HEK293 (cell line): ENCODE measurements around the gene AIFM3.

Experiments
- CTCF ChIA-PET: fragments of 350-600 bp; formaldehyde crosslinking; extraction: SDS; loops from one replicate; lab custom pipeline; 2021; ENCODE audit warnings: antibody characterized with exemption; lab: Yijun Ruan, JAX
- POLR2A ChIA-PET: fragments of 300-600 bp; formaldehyde crosslinking; extraction: SDS; loops from one replicate; lab custom pipeline; 2020; ENCODE audit warnings: antibody characterized with exemption, inconsistent platforms; lab: Yijun Ruan, JAX
- H3K27ac ChIP-seq: fragments of 200-500 bp; sonication (Bioruptor generic); 2 replicates; pipeline ENCODE4 v1.5.1; 2014; ENCODE audit warnings: low read depth, low read length, control low read depth, inconsistent platforms; ENCODE audit errors: extremely low read depth
- H3K36me3 ChIP-seq, 2 experiments: fragments of 200-500 bp in 1 of 2; sonication (Bioruptor generic) in 1 of 2; 1 replicate in 1 of 2; 2 replicates in 1 of 2; pipeline ENCODE4 v1.5.1; 2014 to 2017; ENCODE audit warnings: inconsistent platforms in 2 of 2, low read length in 2 of 2; ENCODE audit not compliant: control insufficient read depth in 2 of 2, insufficient read depth in 1 of 2
- H3K4me1 ChIP-seq: fragments of 200-500 bp; sonication (Bioruptor generic); 2 replicates; pipeline ENCODE4 v1.5.1; 2014; ENCODE audit warnings: mild to moderate bottlenecking, low read length, inconsistent platforms; ENCODE audit not compliant: control insufficient read depth, insufficient read depth
- H3K4me3 ChIP-seq: 2 replicates; pipeline ENCODE4 v1.5.1; 2011; ENCODE audit warnings: low read depth, mild to moderate bottlenecking, control low read depth, low read length, moderate library complexity
- H3K9me3 ChIP-seq: fragments of 200-500 bp; sonication (Bioruptor generic); 2 replicates; pipeline ENCODE4 v1.5.1; 2014; ENCODE audit warnings: low read depth, low read length, inconsistent platforms; ENCODE audit not compliant: control insufficient read depth, insufficient read depth
- ELK4 ChIP-seq: IDR thresholded peaks from 2 replicates; pipeline ENCODE4 v1.6.1; 2011; ENCODE audit warnings: mild to moderate bottlenecking, low read depth, low read length, borderline replicate concordance
- GLIS2 ChIP-seq: fragments of 450-650 bp; formaldehyde crosslinking; IDR thresholded peaks from 2 replicates; pipeline ENCODE4 v1.5.1; 2016; ENCODE audit warnings: missing biosample characterization, missing genetic modification characterization
- HOXC10 ChIP-seq: sonication (generic); formaldehyde crosslinking; IDR thresholded peaks from 2 replicates; pipeline ENCODE4 v1.8.1; 2023; ENCODE audit warnings: mild to moderate bottlenecking, missing genetic modification reagents
- IKZF3 ChIP-seq: fragments of 450-650 bp; IDR thresholded peaks from 2 replicates; pipeline ENCODE4 v1.5.0; 2018; ENCODE audit warnings: missing biosample characterization, mild to moderate bottlenecking, missing genetic modification characterization, moderate library complexity
- PRDM10 ChIP-seq: fragments of 450-650 bp; formaldehyde crosslinking; IDR thresholded peaks from 2 replicates; pipeline ENCODE4 v1.5.1; 2016; ENCODE audit warnings: missing biosample characterization, missing genetic modification characterization
- SALL2 ChIP-seq: fragments of 450-650 bp; formaldehyde crosslinking; IDR thresholded peaks from 2 replicates; pipeline ENCODE4 v1.5.0; 2017; ENCODE audit warnings: missing biosample characterization, mild to moderate bottlenecking, missing genetic modification characterization, borderline replicate concordance
- ZNF112 ChIP-seq: fragments of 450-650 bp; formaldehyde crosslinking; IDR thresholded peaks from 2 replicates; pipeline ENCODE4 v1.5.0; 2017; ENCODE audit warnings: missing biosample characterization, missing genetic modification characterization
- ZNF280C ChIP-seq: fragments of 450-650 bp; formaldehyde crosslinking; IDR thresholded peaks from 2 replicates; pipeline ENCODE4 v1.5.1; 2016; ENCODE audit warnings: missing biosample characterization, missing genetic modification characterization
- ZNF394 ChIP-seq: fragments of 450-650 bp; formaldehyde crosslinking; IDR thresholded peaks from 2 replicates; pipeline ENCODE4 v1.5.1; 2016; ENCODE audit warnings: missing biosample characterization, missing genetic modification characterization, mild to moderate bottlenecking, moderate library complexity, borderline replicate concordance
- ZNF501 ChIP-seq: fragments of 450-650 bp; formaldehyde crosslinking; IDR thresholded peaks from 2 replicates; pipeline ENCODE4 v1.5.1; 2016; ENCODE audit warnings: missing biosample characterization, missing genetic modification characterization
- ZNF530 ChIP-seq: fragments of 450-650 bp; formaldehyde crosslinking; IDR thresholded peaks from 2 replicates; pipeline ENCODE4 v1.5.1; 2016; ENCODE audit warnings: low read depth, missing biosample characterization, missing genetic modification characterization
- ZNF555 ChIP-seq: fragments of 450-650 bp; formaldehyde crosslinking; conservative IDR thresholded peaks from 2 replicates; pipeline ENCODE4 v1.5.1; 2017; ENCODE audit warnings: missing biosample characterization, mild to moderate bottlenecking, missing genetic modification characterization, inconsistent platforms
- ZNF621 ChIP-seq: fragments of 450-650 bp; formaldehyde crosslinking; IDR thresholded peaks from 2 replicates; pipeline ENCODE4 v1.5.1; 2017; ENCODE audit warnings: missing biosample characterization, missing genetic modification characterization
- ZNF626 ChIP-seq: fragments of 450-650 bp; sonication (Bioruptor Pico); formaldehyde crosslinking; IDR thresholded peaks from 2 replicates; pipeline ENCODE4 v1.5.1; 2018; ENCODE audit warnings: missing biosample characterization, missing genetic modification characterization, inconsistent platforms
- ZNF664 ChIP-seq: fragments of 450-650 bp; formaldehyde crosslinking; IDR thresholded peaks from 2 replicates; pipeline ENCODE4 v1.5.1; 2016; ENCODE audit warnings: missing biosample characterization, missing genetic modification characterization
- ZNF776 ChIP-seq: fragments of 450-650 bp; formaldehyde crosslinking; IDR thresholded peaks from 2 replicates; pipeline ENCODE4 v1.5.0; 2017; ENCODE audit warnings: missing biosample characterization, missing genetic modification characterization, borderline replicate concordance
- ZNF837 ChIP-seq: fragments of 450-650 bp; formaldehyde crosslinking; IDR thresholded peaks from 2 replicates; pipeline ENCODE4 v1.5.1; 2016; ENCODE audit warnings: missing biosample characterization, missing genetic modification characterization
- TF ChIP-seq, protein P1 (sequence below): fragments of 450-650 bp; formaldehyde crosslinking; IDR thresholded peaks from 2 replicates; pipeline ENCODE4 v1.5.1; 2016; ENCODE audit warnings: missing biosample characterization, missing genetic modification characterization
- TF ChIP-seq, protein P2 (sequence below): fragments of 450-650 bp; formaldehyde crosslinking; IDR thresholded peaks from 2 replicates; pipeline ENCODE4 v1.5.1; 2016; ENCODE audit warnings: missing biosample characterization, missing genetic modification characterization
- TF ChIP-seq, protein P3 (sequence below): fragments of 450-650 bp; formaldehyde crosslinking; IDR thresholded peaks from 2 replicates; pipeline ENCODE4 v1.5.1; 2016; ENCODE audit warnings: missing biosample characterization, missing genetic modification characterization

Gene AIFM3

GRCh38 chr22:20982563-20982882 is 15.5 kb downstream of the AIFM3 start (continued):
- TF ChIP-seq ZNF280C (tag by site-specific recombination) (no peak), ZNF555 (no peak)
- TF ChIP-seq, protein P1, sequence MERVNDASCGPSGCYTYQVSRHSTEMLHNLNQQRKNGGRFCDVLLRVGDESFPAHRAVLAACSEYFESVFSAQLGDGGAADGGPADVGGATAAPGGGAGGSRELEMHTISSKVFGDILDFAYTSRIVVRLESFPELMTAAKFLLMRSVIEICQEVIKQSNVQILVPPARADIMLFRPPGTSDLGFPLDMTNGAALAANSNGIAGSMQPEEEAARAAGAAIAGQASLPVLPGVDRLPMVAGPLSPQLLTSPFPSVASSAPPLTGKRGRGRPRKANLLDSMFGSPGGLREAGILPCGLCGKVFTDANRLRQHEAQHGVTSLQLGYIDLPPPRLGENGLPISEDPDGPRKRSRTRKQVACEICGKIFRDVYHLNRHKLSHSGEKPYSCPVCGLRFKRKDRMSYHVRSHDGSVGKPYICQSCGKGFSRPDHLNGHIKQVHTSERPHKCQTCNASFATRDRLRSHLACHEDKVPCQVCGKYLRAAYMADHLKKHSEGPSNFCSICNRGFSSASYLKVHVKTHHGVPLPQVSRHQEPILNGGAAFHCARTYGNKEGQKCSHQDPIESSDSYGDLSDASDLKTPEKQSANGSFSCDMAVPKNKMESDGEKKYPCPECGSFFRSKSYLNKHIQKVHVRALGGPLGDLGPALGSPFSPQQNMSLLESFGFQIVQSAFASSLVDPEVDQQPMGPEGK, result no peak
- TF ChIP-seq, protein P2, sequence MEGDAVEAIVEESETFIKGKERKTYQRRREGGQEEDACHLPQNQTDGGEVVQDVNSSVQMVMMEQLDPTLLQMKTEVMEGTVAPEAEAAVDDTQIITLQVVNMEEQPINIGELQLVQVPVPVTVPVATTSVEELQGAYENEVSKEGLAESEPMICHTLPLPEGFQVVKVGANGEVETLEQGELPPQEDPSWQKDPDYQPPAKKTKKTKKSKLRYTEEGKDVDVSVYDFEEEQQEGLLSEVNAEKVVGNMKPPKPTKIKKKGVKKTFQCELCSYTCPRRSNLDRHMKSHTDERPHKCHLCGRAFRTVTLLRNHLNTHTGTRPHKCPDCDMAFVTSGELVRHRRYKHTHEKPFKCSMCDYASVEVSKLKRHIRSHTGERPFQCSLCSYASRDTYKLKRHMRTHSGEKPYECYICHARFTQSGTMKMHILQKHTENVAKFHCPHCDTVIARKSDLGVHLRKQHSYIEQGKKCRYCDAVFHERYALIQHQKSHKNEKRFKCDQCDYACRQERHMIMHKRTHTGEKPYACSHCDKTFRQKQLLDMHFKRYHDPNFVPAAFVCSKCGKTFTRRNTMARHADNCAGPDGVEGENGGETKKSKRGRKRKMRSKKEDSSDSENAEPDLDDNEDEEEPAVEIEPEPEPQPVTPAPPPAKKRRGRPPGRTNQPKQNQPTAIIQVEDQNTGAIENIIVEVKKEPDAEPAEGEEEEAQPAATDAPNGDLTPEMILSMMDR (tag by site-specific recombination), result no peak

- H3K9me3 ChIP-seq, result no peaks in the 10 kb centered on the region
- H3K4me1 ChIP-seq, result no peaks in the 10 kb centered on the region
- no peak for TF ChIP-seq PRDM10 (tag by site-specific recombination)
- peak; percentile 72 for TF ChIP-seq ZNF664 (tag by site-specific recombination)
- TF ChIP-seq SALL2 (tag by site-specific recombination), result no peak
- H3K4me3 ChIP-seq, result peak overlapping the region; percentile 78
- peaks cover 4 to 45% of the 10 kb centered on the region in 2 experiments; a peak in 2 of 3 replicates for H3K36me3 ChIP-seq
- ChIA-PET POLR2A (interaction anchor here (1.1 to 1.8 kb wide), 6 partner anchors 10 to 117 kb away, joined by 3 to 13 read pairs (median 6); partner anchors contain the start of gene CRKL), CTCF (interaction anchor here (1.2 to 3.2 kb wide), 3 partner anchors 8 to 57 kb away, joined by 5 to 14 read pairs (median 7); no protein-coding TSS in a partner anchor)
- no peak overlapping the region for H3K27ac ChIP-seq
These were observed 16.2 kb downstream of the AIFM3 start for GRCh38 chr22:20983081-20983771.

DNA sequence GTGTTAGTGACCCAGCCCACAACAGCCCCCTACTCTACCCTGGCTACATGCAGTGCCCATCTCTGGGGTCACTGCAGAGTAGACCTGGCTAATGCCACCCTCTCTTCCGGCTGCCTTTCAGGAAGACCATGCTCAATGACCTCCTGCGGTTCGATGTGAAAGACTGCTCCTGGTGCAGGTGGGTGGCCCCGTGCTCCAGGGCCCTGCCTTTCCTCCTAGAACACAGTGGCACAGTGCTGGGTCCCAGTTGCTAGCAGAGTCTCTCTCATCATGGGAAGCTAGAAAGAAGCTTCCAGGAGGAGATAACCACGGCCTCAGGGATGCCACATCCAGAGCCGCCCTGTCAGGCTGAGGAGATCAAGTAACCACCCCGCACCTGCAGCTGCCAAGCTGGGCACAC is 18.7 kb downstream of the AIFM3 start:
- Histone ChIP-seq H3K4me1 (no peaks in the 10 kb centered on the region), H3K36me3 (peaks cover 4 to 68% of the 10 kb centered on the region in 2 experiments; a peak in 2 of 3 replicates), H3K27ac (no peak overlapping the region), H3K4me3 (no peak overlapping the region), H3K9me3 (no peaks in the 10 kb centered on the region)
- POLR2A ChIA-PET, result no interaction called here
- CTCF ChIA-PET, result interaction anchor here (1.0 kb wide), 1 partner anchor 208 kb away, joined by 4 read pairs; no protein-coding TSS in a partner anchor
- TF ChIP-seq ELK4, result no peak
- no peak for TF ChIP-seq HOXC10 (CRISPR knock-in tag)
- no peak for TF ChIP-seq ZNF626
- no peak for TF ChIP-seq ZNF837
- TF ChIP-seq ZNF394 (tag by site-specific recombination), result no peak
- TF ChIP-seq ZNF621 (tag by site-specific recombination), result no peak
- no peak for TF ChIP-seq GLIS2
- TF ChIP-seq, protein P3, sequence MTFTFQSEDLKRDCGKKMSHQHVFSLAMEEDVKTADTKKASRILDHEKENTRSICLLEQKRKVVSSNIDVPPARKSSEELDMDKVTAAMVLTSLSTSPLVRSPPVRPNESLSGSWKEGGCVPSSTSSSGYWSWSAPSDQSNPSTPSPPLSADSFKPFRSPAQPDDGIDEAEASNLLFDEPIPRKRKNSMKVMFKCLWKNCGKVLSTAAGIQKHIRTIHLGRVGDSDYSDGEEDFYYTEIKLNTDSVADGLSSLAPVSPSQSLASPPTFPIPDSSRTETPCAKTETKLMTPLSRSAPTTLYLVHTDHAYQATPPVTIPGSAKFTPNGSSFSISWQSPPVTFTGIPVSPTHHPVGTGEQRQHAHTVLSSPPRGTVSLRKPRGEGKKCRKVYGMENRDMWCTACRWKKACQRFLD, result no peak
- TF ChIP-seq ZNF112 (tag by site-specific recombination), result no peak
- no peak for TF ChIP-seq IKZF3 (tag by site-specific recombination)
- no peak for TF ChIP-seq ZNF501
- TF ChIP-seq ZNF530 (tag by site-specific recombination), result no peak
- TF ChIP-seq ZNF776 (tag by site-specific recombination), result no peak
